Cardiac muscle cell (in vitro differentiated cells and primary cell): ENCODE data around the gene ENTREP1. TPM values are rescaled to one million over a fixed set of nuclear protein-coding genes. Genes with fewer than 3 reads are reported as not detected.

Experiments used
- DNase-seq, 2 donors: peaks; one replicate each; pipeline versions ENCODE4 v3.0.0 to v3.0.0-alpha.2; 2010 to 2017; ENCODE audit warnings: low read depth in 1 of 2, low spot score in 1 of 2
- H3K27ac ChIP-seq: fragments of 200-600 bp; sonication (generic); 2 replicates; pipeline ENCODE4 v1.5.1; 2016
- H3K27me3 ChIP-seq: fragments of 200-600 bp; sonication (generic); 2 replicates; pipeline ENCODE4 v1.6.0; 2016; ENCODE audit warnings: control low read depth
- H3K36me3 ChIP-seq: fragments of 200-600 bp; sonication (generic); 2 replicates; pipeline ENCODE4 v1.5.1; 2016; ENCODE audit warnings: control low read depth
- H3K4me1 ChIP-seq: fragments of 200-600 bp; sonication (generic); 2 replicates; pipeline ENCODE4 v1.8.1; 2017; ENCODE audit warnings: low read depth, mild to moderate bottlenecking, mixed run types
- H3K4me3 ChIP-seq: fragments of 200-600 bp; sonication (generic); 2 replicates; pipeline ENCODE4 v1.5.1; 2016; ENCODE audit warnings: mild to moderate bottlenecking
- H3K9me3 ChIP-seq: fragments of 200-600 bp; sonication (generic); 2 replicates; pipeline ENCODE4 v1.5.1; 2017; ENCODE audit warnings: low read depth, mild to moderate bottlenecking, control low read depth
- polyA plus RNA-seq: library from polyadenylated mRNA; unstranded; fragments of >200 nt; fragmentation: Nextera tagmentation; extraction: Ambion mirVana; gene quantifications from 2 replicates; pipeline ENCODE4 v1.2.1, GENCODE V29; 2016
- total RNA-seq: library from RNA; depleted of rRNA; stranded (reverse); fragments of >200 nt; gene quantifications from 2 replicates; pipeline ENCODE4 v1.2.3, GENCODE V29; 2016
- TF ChIP-seq, protein P1 (sequence below): IDR thresholded peaks from 2 replicates; pipeline ENCODE4 v1.5.1; 2012; ENCODE audit warnings: low read depth, mild to moderate bottlenecking, low read length

ENTREP1 gene
- total and polyA plus RNA-seq, 2 experiments from 2014 or later: 176 to 180 TPM

DNA sequence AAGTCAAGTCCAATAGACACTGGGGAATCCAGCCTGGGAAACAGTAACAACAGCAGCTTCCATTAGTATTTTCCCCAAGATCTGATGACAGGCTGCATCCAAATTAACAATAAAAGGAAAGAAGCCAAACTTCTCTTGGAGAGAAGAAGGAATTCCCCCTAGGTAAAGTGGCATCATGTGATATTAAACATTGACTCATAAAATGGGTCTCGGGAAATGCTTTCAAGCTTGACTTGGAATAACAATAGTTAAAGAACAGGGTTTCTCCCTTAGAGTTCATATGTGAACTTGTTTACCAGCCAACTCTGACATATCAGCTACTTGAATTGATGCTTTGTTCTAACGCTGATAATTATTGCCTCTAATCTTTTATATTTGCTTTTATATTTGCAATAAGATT lies 45.4 kb downstream of the ENTREP1 start:
- peak in 1 of 2 donors; percentile 49 for DNase-seq
- peaks cover 27% of the 10 kb centered on the region for H3K4me1 ChIP-seq
- H3K4me3 ChIP-seq: no peak overlapping the region
- H3K27me3 ChIP-seq: no peaks in the 10 kb centered on the region
- peak overlapping the region; percentile 12 for H3K27ac ChIP-seq
- TF ChIP-seq, protein P1, sequence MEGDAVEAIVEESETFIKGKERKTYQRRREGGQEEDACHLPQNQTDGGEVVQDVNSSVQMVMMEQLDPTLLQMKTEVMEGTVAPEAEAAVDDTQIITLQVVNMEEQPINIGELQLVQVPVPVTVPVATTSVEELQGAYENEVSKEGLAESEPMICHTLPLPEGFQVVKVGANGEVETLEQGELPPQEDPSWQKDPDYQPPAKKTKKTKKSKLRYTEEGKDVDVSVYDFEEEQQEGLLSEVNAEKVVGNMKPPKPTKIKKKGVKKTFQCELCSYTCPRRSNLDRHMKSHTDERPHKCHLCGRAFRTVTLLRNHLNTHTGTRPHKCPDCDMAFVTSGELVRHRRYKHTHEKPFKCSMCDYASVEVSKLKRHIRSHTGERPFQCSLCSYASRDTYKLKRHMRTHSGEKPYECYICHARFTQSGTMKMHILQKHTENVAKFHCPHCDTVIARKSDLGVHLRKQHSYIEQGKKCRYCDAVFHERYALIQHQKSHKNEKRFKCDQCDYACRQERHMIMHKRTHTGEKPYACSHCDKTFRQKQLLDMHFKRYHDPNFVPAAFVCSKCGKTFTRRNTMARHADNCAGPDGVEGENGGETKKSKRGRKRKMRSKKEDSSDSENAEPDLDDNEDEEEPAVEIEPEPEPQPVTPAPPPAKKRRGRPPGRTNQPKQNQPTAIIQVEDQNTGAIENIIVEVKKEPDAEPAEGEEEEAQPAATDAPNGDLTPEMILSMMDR: no peak
- H3K9me3 ChIP-seq: no peaks in the 10 kb centered on the region
- peaks cover 46% of the 10 kb centered on the region for H3K36me3 ChIP-seq

DNA sequence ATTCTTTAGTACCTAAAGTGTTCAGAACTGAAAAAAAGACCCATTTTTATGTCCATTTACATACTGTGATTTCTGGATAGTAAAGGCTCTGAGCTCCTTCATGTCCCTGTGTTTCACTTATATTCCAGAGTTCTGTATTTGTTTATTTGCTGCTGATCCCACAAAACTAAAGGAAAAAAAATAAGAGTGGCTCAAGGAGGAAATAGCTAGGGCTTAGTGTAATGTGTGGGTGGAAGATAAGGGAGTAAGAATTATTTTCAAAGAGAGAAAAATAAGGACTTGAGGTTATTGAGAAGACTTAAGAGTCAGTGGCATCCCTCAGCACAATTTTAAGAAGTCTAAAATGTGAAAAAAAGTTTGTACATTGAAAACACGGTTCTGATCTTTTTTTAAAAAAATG lies 46.0 kb downstream of the ENTREP1 start:
- peak in 1 of 2 donors; percentile 58 for DNase-seq

GRCh38 chr9:69376651-69377050 lies 51.6 kb downstream of the ENTREP1 start:
- TF ChIP-seq, protein P1: no peak
- no peak overlapping the region for H3K4me3 ChIP-seq
- DNase-seq: peak in 1 of 2 donors; percentile 95
- no peaks in the 10 kb centered on the region for H3K9me3 ChIP-seq
- peak overlapping the region; percentile 59 for H3K27ac ChIP-seq
- H3K4me1 ChIP-seq: peaks cover 56% of the 10 kb centered on the region
- H3K36me3 ChIP-seq: peaks cover 85% of the 10 kb centered on the region
- H3K27me3 ChIP-seq: no peaks in the 10 kb centered on the region

More for the DNA sequence above, 46.0 kb downstream of the ENTREP1 start:
- TF ChIP-seq, protein P1: no peak
- Histone ChIP-seq H3K9me3 (no peaks in the 10 kb centered on the region), H3K27me3 (no peaks in the 10 kb centered on the region), H3K36me3 (peaks cover 46% of the 10 kb centered on the region), H3K4me1 (peaks cover 24% of the 10 kb centered on the region), H3K27ac (peak overlapping the region; percentile 12), H3K4me3 (no peak overlapping the region)

DNA sequence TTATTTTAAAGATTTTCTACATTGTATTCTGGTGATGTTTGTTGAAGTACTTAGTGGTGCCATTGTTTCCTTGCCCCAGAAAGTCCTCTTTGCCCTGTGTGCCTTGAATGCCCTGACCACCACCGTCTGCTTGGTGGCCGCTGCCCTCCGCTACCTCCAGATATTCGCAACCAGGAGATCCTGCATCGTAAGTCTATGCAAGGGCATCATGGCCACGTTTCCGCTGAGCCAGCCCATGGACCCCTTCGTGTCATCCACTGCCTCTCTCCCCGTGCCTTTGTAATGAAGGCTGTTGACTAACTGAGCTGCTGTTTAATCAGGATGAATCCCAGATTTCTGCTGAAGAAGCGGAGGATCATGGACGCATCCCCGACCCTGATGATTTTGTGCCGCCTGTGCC lies 52.3 kb downstream of the ENTREP1 start:
- peaks cover 85% of the 10 kb centered on the region for H3K36me3 ChIP-seq
- H3K9me3 ChIP-seq: no peaks in the 10 kb centered on the region
- peaks cover 62% of the 10 kb centered on the region for H3K4me1 ChIP-seq
- TF ChIP-seq, protein P1: no peak
- no peak for DNase-seq
- H3K4me3 ChIP-seq: no peak overlapping the region
- H3K27me3 ChIP-seq: no peaks in the 10 kb centered on the region
- H3K27ac ChIP-seq: peak overlapping the region; percentile 59

GRCh38 chr9:69377981-69378380 lies 53.0 kb downstream of the ENTREP1 start:
- TF ChIP-seq, protein P1: no peak
- Histone ChIP-seq H3K9me3 (no peaks in the 10 kb centered on the region), H3K27ac (peak overlapping the region; percentile 59), H3K27me3 (no peaks in the 10 kb centered on the region), H3K36me3 (peaks cover 85% of the 10 kb centered on the region), H3K4me1 (peaks cover 63% of the 10 kb centered on the region), H3K4me3 (no peak overlapping the region)
- no peak for DNase-seq
